Stomach (tissue), 9 donors: ENCODE measurements around the gene SPTLC2. TPM values are rescaled to one million over a fixed set of nuclear protein-coding genes. Genes with fewer than 3 reads are reported as not detected.

Source experiments
- DNase-seq, 2 donors: peaks; one replicate each; pipeline versions ENCODE4 v3.0.0 to v3.0.0-alpha.2; 2013 to 2019
- H3K27ac ChIP-seq, 5 donors: fragments of 200-600 bp in 4 of 5; sonication (generic) in 4 of 5; one replicate each; pipeline ENCODE4 v1.5.1; 2013 to 2019; ENCODE audit warnings: mild to moderate bottlenecking in 1 of 5, moderate library complexity in 1 of 5
- H3K27me3 ChIP-seq, 3 donors: fragments of 200-600 bp; sonication (generic); one replicate each; pipeline ENCODE4 v1.5.1; 2017 to 2019; ENCODE audit warnings: mixed run types in 1 of 3
- H3K36me3 ChIP-seq, 4 donors: fragments of 200-600 bp; sonication (generic); 1 replicate in 3 of 4; 2 replicates in 1 of 4; pipeline ENCODE4 v1.5.1; 2016 to 2019
- H3K4me1 ChIP-seq, 4 donors: fragments of 200-600 bp; sonication (generic); one replicate each; pipeline ENCODE4 v1.5.1; 2016 to 2019
- H3K4me3 ChIP-seq, 4 donors: fragments of 200-600 bp; sonication (generic) in 3 of 4; one replicate each; pipeline ENCODE4 v1.5.1; 2016 to 2019; ENCODE audit warnings: mild to moderate bottlenecking in 1 of 4
- H3K9me3 ChIP-seq, 4 donors: fragments of 200-600 bp; sonication (generic); one replicate each; pipeline ENCODE4 v1.5.1; 2016 to 2019
- CTCF ChIP-seq, 7 experiments: fragments of 450-650 bp in 4 of 7; fragments of 200-600 bp in 3 of 7; sonication (generic) in 3 of 7; IDR thresholded peaks; one replicate each; pipeline ENCODE4 v1.5.1; 2016 to 2019; ENCODE audit warnings: antibody characterized with exemption in 7 of 7, control low read depth in 2 of 7, mild to moderate bottlenecking in 1 of 7
- EP300 ChIP-seq: sonication (generic); formaldehyde crosslinking; IDR thresholded peaks from one replicate; pipeline ENCODE4 v1.6.1; 2017; ENCODE audit warnings: antibody characterized with exemption
- POLR2A ChIP-seq, 4 donors: fragments of 450-650 bp; IDR thresholded peaks; one replicate each; pipeline ENCODE4 v1.6.1; 2016; ENCODE audit warnings: antibody characterized with exemption in 4 of 4, control low read depth in 2 of 4, mild to moderate bottlenecking in 1 of 4, moderate library complexity in 1 of 4
- POLR2AphosphoS5 ChIP-seq, 3 donors: sonication (generic); formaldehyde crosslinking; IDR thresholded peaks; one replicate each; pipeline ENCODE4 v1.6.1; 2016; ENCODE audit warnings: antibody characterized with exemption in 3 of 3
- WGBS, 5 donors: extraction: QIAGEN DNeasy Blood & Tissue Kit in 3 of 5; methylation state at CpG; one replicate each; pipeline versions ENCODE4 v1.1.5 to v1.1.7; 2013 to 2018; 5-methylcytosine and 5-hydroxymethylcytosine counted together
- intact Hi-C: fragments of 100-400 bp; cut with DNase I; formaldehyde crosslinking; loops from one replicate; pipeline ENCODE4 v1.15.1; 2023; ENCODE audit warnings: low total_unique reads
- polyA plus RNA-seq, 3 donors: library from polyadenylated mRNA; stranded (reverse); fragments of 200-250 nt; gene quantifications; one replicate each; pipeline ENCODE4 v1.2.3, GENCODE V29; 2013
- total RNA-seq, 5 donors: library from RNA; depleted of rRNA; stranded (reverse); fragments of >200 nt; gene quantifications; one replicate each; pipeline versions ENCODE4 v1.1.0 to v1.2.3, GENCODE V29; 2014 to 2016
- donor health status: healthy with polysubstance abuse.
- donor health status: Bipolar disorder and iron deficiency.
- donor health status: healthy.

The SPTLC2 gene
- total and polyA plus RNA-seq, 8 donors: 3.4 to 97.5 (median 13.6) TPM

- Histone ChIP-seq H3K27ac (no peak overlapping the region), H3K9me3 (no peaks in the 10 kb centered on the region), H3K4me1 (no peaks in the 10 kb centered on the region), H3K27me3 (no peaks in the 10 kb centered on the region), H3K4me3 (no peak overlapping the region), H3K36me3 (peaks cover 45 to 63% (median 62%) of the 10 kb centered on the region in 4 donors)
- no peak for TF ChIP-seq POLR2AphosphoS5 (IDR thresholded peaks at IDR 0.05)
- TF ChIP-seq POLR2A (IDR thresholded peaks at IDR 0.05): no peak
- TF ChIP-seq EP300: no peak
- no peak for TF ChIP-seq CTCF (IDR thresholded peaks at IDR 0.05)
- 78 to 89% (median 84%) methylated on average over 14 of the region's 14 CpGs for WGBS, 5 donors
- intact Hi-C loops: no loop called here
- DNase-seq: no peak
Measured at GRCh38 chr14:77469067-77469505, 147.4 kb downstream of the SPTLC2 start.

GRCh38 chr14:77467801-77468200, 148.6 kb downstream of the SPTLC2 start:
- peaks cover 56 to 76% (median 75%) of the 10 kb centered on the region in 4 donors for H3K36me3 ChIP-seq
- WGBS, 5 donors: 86 to 91% (median 87%) methylated on average over 5 of the region's 5 CpGs

GRCh38 chr14:77459072-77459723, 157.2 kb downstream of the SPTLC2 start:
- Histone ChIP-seq H3K36me3 (peaks cover 46 to 49% (median 47%) of the 10 kb centered on the region in 4 donors), H3K9me3 (no peaks in the 10 kb centered on the region), H3K4me3 (peak overlapping the region; percentile 87 to 98 (median 98)), H3K27me3 (no peaks in the 10 kb centered on the region), H3K4me1 (peaks cover 13 to 49% (median 35%) of the 10 kb centered on the region in 4 donors), H3K27ac (peak overlapping the region in 1 of 5 donors; percentile 93)
- TF ChIP-seq POLR2AphosphoS5 (IDR thresholded peaks at IDR 0.05) (no peak), CTCF (IDR thresholded peaks at IDR 0.05) (peak in 3 of 7 experiments; percentile 25 to 36 (median 34)), POLR2A (IDR thresholded peaks at IDR 0.05) (no peak), EP300 (no peak)
- peak; percentile 66 to 84 for DNase-seq
- WGBS, 5 donors: 28 to 32% (median 31%) methylated on average over 13 of the region's 13 CpGs
- intact Hi-C loops: loop anchor here (10.0 kb wide), 2 partner anchors 86 to 134 kb away; partner anchors contain the start of genes GSTZ1 and POMT2

More at GRCh38 chr14:77467801-77468200, 148.6 kb downstream of the SPTLC2 start:
- H3K27me3 ChIP-seq: no peaks in the 10 kb centered on the region
- no peaks in the 10 kb centered on the region for H3K4me1 ChIP-seq
- no peaks in the 10 kb centered on the region for H3K9me3 ChIP-seq
- no peak for DNase-seq
- no peak overlapping the region for H3K27ac ChIP-seq
- no peak overlapping the region for H3K4me3 ChIP-seq
- intact Hi-C loops: no loop called here
- TF ChIP-seq CTCF (IDR thresholded peaks at IDR 0.05): no peak
- TF ChIP-seq EP300: no peak
- no peak for TF ChIP-seq POLR2AphosphoS5 (IDR thresholded peaks at IDR 0.05)

GRCh38 chr14:77458249-77458950, 158.0 kb downstream of the SPTLC2 start:
- Histone ChIP-seq H3K4me3 (peak overlapping the region; percentile 87 to 98 (median 98)), H3K36me3 (peaks cover 39 to 46% (median 43%) of the 10 kb centered on the region in 4 donors), H3K27ac (peak overlapping the region; percentile 91 to 96 (median 93)), H3K9me3 (no peaks in the 10 kb centered on the region), H3K4me1 (peaks cover 13 to 49% (median 35%) of the 10 kb centered on the region in 4 donors), H3K27me3 (no peaks in the 10 kb centered on the region)
- 0 to 1% (median 1%) methylated on average over 24 to 29 of the region's 29 CpGs for WGBS, 5 donors
- peak; percentile 43 to 61 for DNase-seq
- TF ChIP-seq CTCF (IDR thresholded peaks at IDR 0.05): no peak
- no peak for TF ChIP-seq POLR2AphosphoS5 (IDR thresholded peaks at IDR 0.05)
- TF ChIP-seq EP300: no peak
- intact Hi-C loops: loop anchor here (10.0 kb wide), 2 partner anchors 86 to 134 kb away; partner anchors contain the start of genes GSTZ1 and POMT2
